Karpas-422 (cell line): Measurements from ENCODE around the gene TRAM2. TPM values are rescaled to one million over a fixed set of nuclear protein-coding genes. Genes with fewer than 3 reads are reported as not detected.

Source experiments
- DNase-seq: peaks from one replicate; pipeline ENCODE4 v3.0.0-alpha.2; 2015
- H2AFZ ChIP-seq: fragments of 200-600 bp; sonication (generic); 2 replicates; pipeline ENCODE4 v1.6.1; 2014; ENCODE audit warnings: antibody characterized with exemption, low read length, mixed read lengths
- H3K27ac ChIP-seq: fragments of 200-600 bp; sonication (generic); 2 replicates; pipeline ENCODE4 v1.5.1; 2014; ENCODE audit warnings: mild to moderate bottlenecking, low read length, moderate library complexity
- H3K27me3 ChIP-seq: fragments of 200-600 bp; sonication (generic); 2 replicates; pipeline ENCODE4 v1.6.1; 2014; ENCODE audit warnings: low read length, mixed read lengths
- H3K36me3 ChIP-seq: fragments of 200-600 bp; sonication (generic); 2 replicates; pipeline ENCODE4 v1.6.1; 2014; ENCODE audit warnings: low read length, mixed read lengths; ENCODE audit not compliant: insufficient read depth
- H3K4me1 ChIP-seq: fragments of 200-600 bp; sonication (generic); 2 replicates; pipeline ENCODE4 v1.6.1; 2014; ENCODE audit warnings: mild to moderate bottlenecking, low read length, mixed read lengths
- H3K4me2 ChIP-seq: fragments of 200-600 bp; sonication (generic); 2 replicates; pipeline ENCODE4 v1.6.1; 2014; ENCODE audit warnings: low read length, low read depth, mild to moderate bottlenecking; ENCODE audit not compliant: poor library complexity, severe bottlenecking
- H3K4me3 ChIP-seq: fragments of 200-600 bp; sonication (generic); 2 replicates; pipeline ENCODE4 v1.5.1; 2014; ENCODE audit warnings: mild to moderate bottlenecking, antibody characterized with exemption, low read length, mixed read lengths
- H3K79me2 ChIP-seq: fragments of 200-600 bp; sonication (generic); 2 replicates; pipeline ENCODE4 v1.6.1; 2014; ENCODE audit warnings: mild to moderate bottlenecking, low read length, mixed read lengths
- H3K9ac ChIP-seq: fragments of 200-600 bp; sonication (generic); 2 replicates; pipeline ENCODE4 v1.6.0; 2014; ENCODE audit warnings: low read length
- H3K9me2 ChIP-seq: fragments of 200-600 bp; sonication (generic), shearing (Covaris generic); replicated peaks from 2 replicates; pipeline ENCODE4 v1.6.0; 2014; ENCODE audit warnings: mild to moderate bottlenecking, low read length, moderate library complexity; ENCODE audit not compliant: insufficient read depth
- H3K9me3 ChIP-seq: fragments of 300-700, 200-600 bp; sonication (generic); 2 replicates; pipeline ENCODE4 v1.6.1; 2014; ENCODE audit warnings: low read length, mixed read lengths
- H4K20me1 ChIP-seq: fragments of 200-600 bp; sonication (generic); 2 replicates; pipeline ENCODE4 v1.6.1; 2014; ENCODE audit warnings: mild to moderate bottlenecking, antibody characterized with exemption, low read length, low read depth; ENCODE audit not compliant: insufficient read depth
- total RNA-seq: library from RNA; depleted of rRNA; stranded (reverse); fragments of >200 nt; shearing (Covaris generic); gene quantifications from 2 replicates; pipeline ENCODE4 v1.2.3, GENCODE V29; 2014; ENCODE audit warnings: low replicate concordance

Gene TRAM2
- total RNA-seq, 1 experiment from 2014 or later = 24.1 TPM

DNA sequence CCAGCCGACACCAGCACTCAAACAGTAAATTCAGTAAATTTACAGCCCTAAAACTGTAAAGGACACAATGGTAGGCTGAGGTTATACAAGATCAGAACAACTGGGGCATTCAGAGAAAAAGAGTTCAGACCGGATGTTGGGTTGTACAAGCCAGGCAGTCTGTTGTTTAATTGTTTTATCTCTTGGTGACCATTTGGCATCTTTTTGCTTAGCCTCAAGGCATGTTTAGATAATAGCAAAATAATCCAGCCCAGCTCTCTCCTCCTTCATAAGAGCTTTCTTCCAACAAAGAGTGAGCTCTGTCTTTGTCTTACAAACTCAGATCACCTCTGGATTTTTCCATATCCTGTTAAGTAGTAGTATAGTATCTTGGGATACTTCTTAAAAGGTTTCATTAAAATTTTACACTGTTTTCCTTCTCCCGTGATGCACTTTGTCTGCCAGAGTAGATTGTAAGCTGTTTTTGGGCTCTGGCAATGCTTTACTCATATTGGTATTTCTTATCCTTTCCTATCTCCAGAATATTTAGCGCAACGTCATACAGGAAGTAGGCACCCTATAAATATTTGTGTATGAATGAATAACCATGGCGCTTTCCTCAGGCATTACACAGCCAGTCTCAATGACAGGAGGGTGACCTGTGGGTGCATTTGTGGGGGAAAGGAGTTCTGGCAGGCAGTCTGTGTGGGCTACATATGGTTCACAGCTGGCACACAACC is 35.6 kb upstream of the TRAM2 start:
- no peaks in the 10 kb centered on the region for H3K36me3 ChIP-seq
- H3K4me2 ChIP-seq = no peak overlapping the region
- no peaks in the 10 kb centered on the region for H3K27me3 ChIP-seq
- no peak overlapping the region for H3K27ac ChIP-seq
- H3K79me2 ChIP-seq = no peaks in the 10 kb centered on the region
- no peaks in the 10 kb centered on the region for H3K4me1 ChIP-seq
- no peaks in the 10 kb centered on the region for H3K9me3 ChIP-seq
- H3K4me3 ChIP-seq = no peak overlapping the region
- H3K9me2 ChIP-seq = no peaks in the 10 kb centered on the region
- H4K20me1 ChIP-seq = no peaks in the 10 kb centered on the region
- H2AFZ ChIP-seq = no peak overlapping the region
- DNase-seq = no peak
- H3K9ac ChIP-seq = no peak overlapping the region

- no peak overlapping the region for H3K9ac ChIP-seq
- no peaks in the 10 kb centered on the region for H3K4me1 ChIP-seq
- no peaks in the 10 kb centered on the region for H3K9me2 ChIP-seq
- H3K36me3 ChIP-seq = no peaks in the 10 kb centered on the region
- no peak overlapping the region for H2AFZ ChIP-seq
- DNase-seq = no peak
- H3K79me2 ChIP-seq = no peaks in the 10 kb centered on the region
- H3K9me3 ChIP-seq = no peaks in the 10 kb centered on the region
- no peaks in the 10 kb centered on the region for H3K27me3 ChIP-seq
- H3K27ac ChIP-seq = no peak overlapping the region
- no peaks in the 10 kb centered on the region for H4K20me1 ChIP-seq
- no peak overlapping the region for H3K4me3 ChIP-seq
- H3K4me2 ChIP-seq = no peak overlapping the region
Observed at GRCh38 chr6:52611833-52612232, 35.0 kb upstream of the TRAM2 start.

DNA sequence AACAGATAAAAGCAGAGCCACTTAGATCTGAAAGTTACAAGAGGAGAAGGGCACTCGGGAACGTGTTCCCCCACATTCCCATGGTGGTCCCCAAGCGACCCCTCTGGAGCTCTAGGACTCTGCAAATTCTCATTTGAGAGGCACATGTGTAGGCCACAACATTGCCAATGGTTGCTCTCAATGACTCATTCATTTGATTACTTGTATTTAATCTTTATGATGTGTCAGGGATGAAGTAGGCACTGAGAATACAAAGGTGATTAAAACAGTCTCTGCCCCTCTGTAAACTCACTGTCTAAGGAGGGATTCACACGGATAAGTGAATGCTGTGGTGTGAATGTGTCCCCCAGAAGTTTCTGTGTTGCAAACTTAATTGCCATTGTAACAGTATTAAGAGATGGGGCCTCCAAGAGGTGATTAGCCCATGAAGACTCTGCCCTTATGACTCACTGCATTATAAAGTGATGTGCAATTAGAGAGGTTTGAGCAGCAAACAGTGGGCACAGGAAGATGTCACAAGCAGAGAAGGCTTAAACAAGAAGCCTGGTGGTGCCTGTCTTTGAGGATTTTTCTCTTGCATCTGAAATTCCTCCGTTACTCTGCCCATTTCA is 34.0 kb upstream of the TRAM2 start:
- no peak overlapping the region for H3K4me3 ChIP-seq
- H3K9ac ChIP-seq = no peak overlapping the region
- H3K27me3 ChIP-seq = no peaks in the 10 kb centered on the region
- H3K9me3 ChIP-seq = no peaks in the 10 kb centered on the region
- no peak overlapping the region for H3K27ac ChIP-seq
- H3K36me3 ChIP-seq = no peaks in the 10 kb centered on the region
- H3K4me1 ChIP-seq = no peaks in the 10 kb centered on the region
- no peaks in the 10 kb centered on the region for H4K20me1 ChIP-seq
- no peaks in the 10 kb centered on the region for H3K9me2 ChIP-seq
- no peak overlapping the region for H3K4me2 ChIP-seq
- no peak overlapping the region for H2AFZ ChIP-seq
- no peak for DNase-seq
- no peaks in the 10 kb centered on the region for H3K79me2 ChIP-seq

- Histone ChIP-seq H3K79me2 (no peaks in the 10 kb centered on the region), H3K36me3 (no peaks in the 10 kb centered on the region), H3K4me1 (no peaks in the 10 kb centered on the region), H3K4me2 (no peak overlapping the region), H2AFZ (no peak overlapping the region), H3K9me2 (no peaks in the 10 kb centered on the region), H3K4me3 (no peak overlapping the region), H3K27ac (no peak overlapping the region), H3K9ac (no peak overlapping the region), H3K27me3 (no peaks in the 10 kb centered on the region), H4K20me1 (no peaks in the 10 kb centered on the region), H3K9me3 (no peaks in the 10 kb centered on the region)
- DNase-seq = no peak
Observed at GRCh38 chr6:52610011-52610410, 33.2 kb upstream of the TRAM2 start.

DNA sequence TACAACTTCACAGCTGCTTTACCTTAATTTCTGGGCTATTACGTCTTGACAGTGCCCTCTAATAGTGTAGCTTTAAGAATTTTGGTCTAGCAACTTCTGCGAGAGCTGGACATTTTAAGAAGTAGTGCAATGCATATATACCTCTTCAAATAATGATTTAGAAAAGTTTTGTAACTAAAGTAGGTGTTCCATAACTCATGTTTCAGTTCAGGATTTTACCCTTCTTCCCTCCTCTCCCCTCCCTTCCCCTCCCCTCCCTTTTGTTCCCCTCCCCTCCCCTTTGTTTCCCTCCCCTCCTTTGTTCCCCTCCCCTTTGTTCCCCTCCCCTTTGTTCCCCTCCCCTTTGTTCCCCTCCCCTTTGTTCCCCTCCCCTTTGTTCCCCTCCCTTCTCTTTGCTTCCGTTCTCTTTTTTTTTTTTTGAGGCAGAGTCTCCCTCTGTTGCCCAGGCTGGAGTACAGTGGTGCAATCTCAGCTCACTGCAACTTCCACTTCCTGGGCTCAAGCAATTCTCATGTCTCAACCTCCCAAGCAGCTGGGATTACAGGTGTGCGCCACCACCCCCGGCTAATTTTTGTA is 28.8 kb upstream of the TRAM2 start:
- H3K27me3 ChIP-seq = no peaks in the 10 kb centered on the region
- H3K79me2 ChIP-seq = no peaks in the 10 kb centered on the region
- H3K4me2 ChIP-seq = no peak overlapping the region
- H3K4me1 ChIP-seq = no peaks in the 10 kb centered on the region
- H2AFZ ChIP-seq = no peak overlapping the region
- DNase-seq = no peak
- H3K9me2 ChIP-seq = no peaks in the 10 kb centered on the region
- no peak overlapping the region for H3K27ac ChIP-seq
- H3K4me3 ChIP-seq = no peak overlapping the region
- no peak overlapping the region for H3K9ac ChIP-seq
- H3K36me3 ChIP-seq = no peaks in the 10 kb centered on the region
- no peaks in the 10 kb centered on the region for H3K9me3 ChIP-seq
- no peaks in the 10 kb centered on the region for H4K20me1 ChIP-seq

- Histone ChIP-seq H3K4me1 (peaks cover 8% of the 10 kb centered on the region), H3K9me3 (no peaks in the 10 kb centered on the region), H3K27me3 (no peaks in the 10 kb centered on the region), H3K79me2 (no peaks in the 10 kb centered on the region), H4K20me1 (no peaks in the 10 kb centered on the region), H3K4me2 (no peak overlapping the region), H2AFZ (no peak overlapping the region), H3K9ac (no peak overlapping the region), H3K9me2 (no peaks in the 10 kb centered on the region), H3K36me3 (no peaks in the 10 kb centered on the region), H3K27ac (no peak overlapping the region), H3K4me3 (no peak overlapping the region)
- DNase-seq = no peak
Observed at GRCh38 chr6:52603000-52603795, 26.3 kb upstream of the TRAM2 start.

GRCh38 chr6:52598824-52599190 is 21.9 kb upstream of the TRAM2 start:
- Histone ChIP-seq H3K27ac (no peak overlapping the region), H2AFZ (peak overlapping the region; percentile 87; the same call in 1 of the 2 replicates), H3K4me3 (peak overlapping the region; percentile 35; the same call in 1 of the 2 replicates), H4K20me1 (no peaks in the 10 kb centered on the region), H3K27me3 (no peaks in the 10 kb centered on the region), H3K79me2 (no peaks in the 10 kb centered on the region), H3K4me2 (peak overlapping the region; percentile 54), H3K9me2 (no peaks in the 10 kb centered on the region), H3K4me1 (peaks cover 38% of the 10 kb centered on the region), H3K36me3 (no peaks in the 10 kb centered on the region), H3K9me3 (no peaks in the 10 kb centered on the region), H3K9ac (peak overlapping the region; percentile 49; the same call in 1 of the 2 replicates)
- DNase-seq = no peak
